ENCODE results near the gene NCOA7.

The NCOA7 gene

GRCh38 chr6:125952764-125953501, 162.2 kb downstream of the NCOA7 start:
- TF ChIP-seq, protein P1, sequence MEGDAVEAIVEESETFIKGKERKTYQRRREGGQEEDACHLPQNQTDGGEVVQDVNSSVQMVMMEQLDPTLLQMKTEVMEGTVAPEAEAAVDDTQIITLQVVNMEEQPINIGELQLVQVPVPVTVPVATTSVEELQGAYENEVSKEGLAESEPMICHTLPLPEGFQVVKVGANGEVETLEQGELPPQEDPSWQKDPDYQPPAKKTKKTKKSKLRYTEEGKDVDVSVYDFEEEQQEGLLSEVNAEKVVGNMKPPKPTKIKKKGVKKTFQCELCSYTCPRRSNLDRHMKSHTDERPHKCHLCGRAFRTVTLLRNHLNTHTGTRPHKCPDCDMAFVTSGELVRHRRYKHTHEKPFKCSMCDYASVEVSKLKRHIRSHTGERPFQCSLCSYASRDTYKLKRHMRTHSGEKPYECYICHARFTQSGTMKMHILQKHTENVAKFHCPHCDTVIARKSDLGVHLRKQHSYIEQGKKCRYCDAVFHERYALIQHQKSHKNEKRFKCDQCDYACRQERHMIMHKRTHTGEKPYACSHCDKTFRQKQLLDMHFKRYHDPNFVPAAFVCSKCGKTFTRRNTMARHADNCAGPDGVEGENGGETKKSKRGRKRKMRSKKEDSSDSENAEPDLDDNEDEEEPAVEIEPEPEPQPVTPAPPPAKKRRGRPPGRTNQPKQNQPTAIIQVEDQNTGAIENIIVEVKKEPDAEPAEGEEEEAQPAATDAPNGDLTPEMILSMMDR (IDR thresholded peaks at IDR 0.05; ENCODE audit: low read depth, low read length) = peak; percentile 54
- TF ChIP-seq EZH2phosphoT487 (IDR thresholded peaks at IDR 0.05; ENCODE audit: low read depth) = no peak
- Histone ChIP-seq H3K9me3 (ENCODE audit: insufficient read depth, low read length) (no peaks in the 10 kb centered on the region), H3K4me2 (ENCODE audit: low read length) (peak overlapping the region; percentile 78), H4K20me1 (ENCODE audit: insufficient read depth, low read length) (no peaks in the 10 kb centered on the region), H3K79me2 (ENCODE audit: low read length) (peaks cover 11% of the 10 kb centered on the region), H3K9ac (ENCODE audit: low read length) (0 out of 2 replicates have a peak overlapping the region, but pooled peaks have one; percentile 5), H3K36me3 (replicated peaks; ENCODE audit: low read depth, low read length) (no peaks in the 10 kb centered on the region), H3K4me1 (ENCODE audit: low read length) (peaks cover 20% of the 10 kb centered on the region), H3K27me3 (ENCODE audit: low read depth, low read length) (no peaks in the 10 kb centered on the region), H3K27ac (ENCODE audit: low read length) (no peak overlapping the region), H2AFZ (ENCODE audit: low read depth, low read length) (peak overlapping the region; percentile 78), H3K4me3 (ENCODE audit: low read length) (peak overlapping the region; percentile 72)

DNA sequence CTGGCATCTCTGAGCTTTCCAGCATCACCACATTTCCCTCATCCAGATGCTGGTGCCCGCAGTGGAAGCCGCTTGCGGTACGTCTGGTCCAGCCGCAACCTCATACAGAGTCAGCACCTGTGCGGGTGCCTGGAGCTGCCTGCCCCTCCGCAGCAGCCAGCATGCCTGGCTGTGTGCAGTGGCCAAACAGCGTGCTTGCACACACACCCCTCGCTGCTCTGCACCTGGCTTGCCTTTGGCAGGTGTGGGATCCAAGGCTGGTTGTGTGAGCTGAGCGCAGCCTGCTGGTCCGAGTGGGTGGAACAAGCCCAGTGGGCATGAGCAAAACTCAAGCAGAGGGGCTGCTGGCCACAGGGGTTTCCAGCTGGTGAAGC, 162.7 kb downstream of the NCOA7 start:
- peaks cover 23% of the 10 kb centered on the region for H3K4me1 ChIP-seq (ENCODE audit: low read length)
- H3K9ac ChIP-seq (ENCODE audit: low read length) = 0 out of 2 replicates have a peak overlapping the region, but pooled peaks have one; percentile 5
- peak overlapping the region; percentile 72 for H3K4me3 ChIP-seq (ENCODE audit: low read length)
- H3K4me2 ChIP-seq (ENCODE audit: low read length) = peak overlapping the region; percentile 78
- no peaks in the 10 kb centered on the region for H4K20me1 ChIP-seq (ENCODE audit: insufficient read depth, low read length)
- H3K27ac ChIP-seq (ENCODE audit: low read length) = no peak overlapping the region
- no peak for TF ChIP-seq EZH2phosphoT487 (IDR thresholded peaks at IDR 0.05; ENCODE audit: low read depth)
- TF ChIP-seq, protein P1 (IDR thresholded peaks at IDR 0.05; ENCODE audit: low read depth, low read length) = peak; percentile 37
- peaks cover 17% of the 10 kb centered on the region for H3K79me2 ChIP-seq (ENCODE audit: low read length)
- H3K27me3 ChIP-seq (ENCODE audit: low read depth, low read length) = no peaks in the 10 kb centered on the region
- H2AFZ ChIP-seq (ENCODE audit: low read depth, low read length) = peak overlapping the region; percentile 78
- no peaks in the 10 kb centered on the region for H3K36me3 ChIP-seq (replicated peaks; ENCODE audit: low read depth, low read length)
- no peaks in the 10 kb centered on the region for H3K9me3 ChIP-seq (ENCODE audit: insufficient read depth, low read length)

GRCh38 chr6:125954735-125955339, 164.1 kb downstream of the NCOA7 start:
- Histone ChIP-seq H3K9me3 (ENCODE audit: insufficient read depth, low read length) (no peaks in the 10 kb centered on the region), H3K4me1 (ENCODE audit: low read length) (peaks cover 23% of the 10 kb centered on the region), H2AFZ (ENCODE audit: low read depth, low read length) (no peak overlapping the region), H3K36me3 (replicated peaks; ENCODE audit: low read depth, low read length) (no peaks in the 10 kb centered on the region), H3K4me3 (ENCODE audit: low read length) (no peak overlapping the region), H3K27ac (ENCODE audit: low read length) (no peak overlapping the region), H3K9ac (ENCODE audit: low read length) (no peak overlapping the region), H3K79me2 (ENCODE audit: low read length) (peaks cover 21% of the 10 kb centered on the region), H3K4me2 (ENCODE audit: low read length) (no peak overlapping the region), H4K20me1 (ENCODE audit: insufficient read depth, low read length) (no peaks in the 10 kb centered on the region), H3K27me3 (ENCODE audit: low read depth, low read length) (no peaks in the 10 kb centered on the region)
- TF ChIP-seq EZH2phosphoT487 (IDR thresholded peaks at IDR 0.05; ENCODE audit: low read depth) = no peak
- TF ChIP-seq, protein P1 (IDR thresholded peaks at IDR 0.05; ENCODE audit: low read depth, low read length) = no peak

GRCh38 chr6:125955973-125956372, 165.2 kb downstream of the NCOA7 start:
- H3K27me3 ChIP-seq (ENCODE audit: low read depth, low read length) = no peaks in the 10 kb centered on the region
- H3K27ac ChIP-seq (ENCODE audit: low read length) = no peak overlapping the region
- H3K4me1 ChIP-seq (ENCODE audit: low read length) = peaks cover 23% of the 10 kb centered on the region
- no peaks in the 10 kb centered on the region for H4K20me1 ChIP-seq (ENCODE audit: insufficient read depth, low read length)
- H3K4me3 ChIP-seq (ENCODE audit: low read length) = peak overlapping the region; percentile 93
- H3K36me3 ChIP-seq (replicated peaks; ENCODE audit: low read depth, low read length) = no peaks in the 10 kb centered on the region
- H3K9ac ChIP-seq (ENCODE audit: low read length) = peak overlapping the region; percentile 67
- peaks cover 21% of the 10 kb centered on the region for H3K79me2 ChIP-seq (ENCODE audit: low read length)
- H2AFZ ChIP-seq (ENCODE audit: low read depth, low read length) = peak overlapping the region; percentile 51; the same call in 1 of the 2 replicates
- TF ChIP-seq, protein P1 (IDR thresholded peaks at IDR 0.05; ENCODE audit: low read depth, low read length) = no peak
- TF ChIP-seq EZH2phosphoT487 (IDR thresholded peaks at IDR 0.05; ENCODE audit: low read depth) = no peak
- no peaks in the 10 kb centered on the region for H3K9me3 ChIP-seq (ENCODE audit: insufficient read depth, low read length)
- H3K4me2 ChIP-seq (ENCODE audit: low read length) = peak overlapping the region; percentile 94

All from OCI-LY3 (cell line).